GDM1 (cell line): ENCODE results near the gene CDH23.
"Not testable (repeated sequence)": the region's sequence is repeated elsewhere in the genome, so short reads cannot be mapped to it uniquely, and the experiment has no call there.

Experiments used
- DNase-seq: peaks from one replicate; lab custom pipeline; 2025; lab: John Stamatoyannopoulos, UW

Gene CDH23

DNA sequence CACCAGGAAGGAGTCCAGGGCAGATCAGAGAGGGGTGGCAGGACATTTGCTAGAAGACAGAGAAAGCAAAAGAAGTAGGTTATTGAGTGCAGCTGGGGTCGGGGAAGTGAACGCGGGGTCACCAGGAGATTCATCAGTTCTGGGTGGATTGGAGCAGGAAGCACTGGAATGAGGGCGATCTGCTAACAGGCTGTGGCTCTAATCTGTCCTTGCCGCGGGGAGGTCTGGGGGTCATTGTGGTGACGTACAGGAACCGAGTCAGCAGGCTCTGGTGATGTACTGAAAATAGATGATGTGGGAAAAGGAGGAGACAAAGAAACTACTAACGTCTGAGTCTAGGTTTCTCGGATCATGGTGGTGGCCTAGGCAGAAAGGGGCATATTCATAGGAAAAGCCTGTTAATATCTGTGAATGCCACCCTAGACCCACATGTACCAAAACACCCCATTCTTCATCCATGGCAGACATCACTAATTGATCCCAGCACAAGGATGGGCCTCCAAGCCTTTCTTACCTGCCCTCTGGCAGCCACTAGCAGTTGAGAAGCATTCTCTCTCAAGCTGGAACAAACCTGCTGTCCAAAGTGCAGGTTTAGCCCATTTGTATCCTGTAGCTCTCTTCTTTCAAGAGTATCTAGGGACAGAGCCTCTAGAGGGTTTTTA, 188.3 kb downstream of the CDH23 start:
- DNase-seq = no peak

DNA sequence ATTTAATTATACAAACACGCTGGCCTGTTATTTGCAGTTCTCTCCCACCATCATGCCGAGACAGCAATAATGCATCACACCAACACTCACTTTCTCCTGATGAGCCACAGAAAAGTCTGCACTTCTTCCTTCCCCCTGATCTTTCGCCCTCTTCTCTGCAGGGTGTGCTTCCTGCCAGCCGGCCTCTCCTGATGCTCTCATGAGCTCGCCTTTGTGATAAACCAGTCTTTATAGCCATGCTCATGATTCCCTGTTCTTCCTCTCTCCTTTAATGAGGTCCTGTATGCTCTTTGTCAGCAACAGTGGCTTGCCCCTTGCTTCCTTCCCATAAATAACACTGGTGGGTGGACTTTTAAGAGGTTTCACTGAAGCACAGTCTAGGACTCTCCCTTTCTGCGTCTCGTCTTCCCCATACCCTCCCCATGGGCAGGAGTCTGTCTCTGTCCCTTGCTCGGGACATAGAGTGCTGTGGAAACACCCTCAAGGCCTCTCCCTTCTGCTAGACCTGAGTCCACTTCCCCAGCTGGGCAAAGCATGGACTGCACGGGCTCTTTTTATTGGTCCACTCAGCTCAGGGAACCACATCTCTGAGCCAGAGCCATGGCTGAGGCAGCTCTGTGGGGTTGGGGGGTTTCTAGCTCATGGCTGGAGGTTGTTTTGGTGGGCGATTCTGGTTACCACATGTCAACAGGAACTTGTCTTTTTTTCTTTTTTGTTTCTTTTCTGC, 189.0 kb downstream of the CDH23 start:
- DNase-seq = no peak

DNA sequence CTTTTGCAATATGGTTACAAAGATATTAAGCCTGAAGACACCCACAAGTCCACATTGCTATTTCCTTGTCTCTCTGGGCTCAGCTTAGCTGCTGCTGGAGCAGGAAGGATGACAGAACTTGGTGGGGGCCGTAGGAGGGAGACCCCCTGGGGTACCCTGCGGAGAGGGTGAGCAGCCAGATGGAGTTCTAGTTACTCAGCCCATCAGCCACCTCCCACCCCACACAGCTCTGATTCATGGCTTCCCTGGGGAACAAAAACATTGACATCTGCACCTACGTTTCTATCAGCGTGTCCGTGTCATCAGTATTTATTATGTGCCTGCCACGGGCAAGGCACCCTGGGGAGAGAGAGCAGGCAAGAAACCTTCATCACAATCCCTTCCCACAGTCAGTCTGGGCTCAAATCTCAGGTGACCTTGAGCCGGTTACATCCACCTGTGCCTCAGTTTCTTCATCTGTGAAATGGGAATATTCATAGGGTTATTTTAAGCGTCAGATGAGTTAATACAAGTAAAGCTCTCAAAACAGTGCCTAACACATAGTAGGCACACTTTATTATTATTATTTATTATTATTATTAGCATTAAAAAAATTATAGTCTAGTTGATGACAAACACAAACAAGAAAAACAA, 191.3 kb downstream of the CDH23 start:
- DNase-seq = no peak

- DNase-seq = no peak
Observed at GRCh38 chr10:71588685-71589084, 192.0 kb downstream of the CDH23 start.

- DNase-seq = no peak
Observed at GRCh38 chr10:71589617-71590551, 193.2 kb downstream of the CDH23 start.

- DNase-seq = no peak
Observed at GRCh38 chr10:71590781-71591350, 194.1 kb downstream of the CDH23 start.

DNA sequence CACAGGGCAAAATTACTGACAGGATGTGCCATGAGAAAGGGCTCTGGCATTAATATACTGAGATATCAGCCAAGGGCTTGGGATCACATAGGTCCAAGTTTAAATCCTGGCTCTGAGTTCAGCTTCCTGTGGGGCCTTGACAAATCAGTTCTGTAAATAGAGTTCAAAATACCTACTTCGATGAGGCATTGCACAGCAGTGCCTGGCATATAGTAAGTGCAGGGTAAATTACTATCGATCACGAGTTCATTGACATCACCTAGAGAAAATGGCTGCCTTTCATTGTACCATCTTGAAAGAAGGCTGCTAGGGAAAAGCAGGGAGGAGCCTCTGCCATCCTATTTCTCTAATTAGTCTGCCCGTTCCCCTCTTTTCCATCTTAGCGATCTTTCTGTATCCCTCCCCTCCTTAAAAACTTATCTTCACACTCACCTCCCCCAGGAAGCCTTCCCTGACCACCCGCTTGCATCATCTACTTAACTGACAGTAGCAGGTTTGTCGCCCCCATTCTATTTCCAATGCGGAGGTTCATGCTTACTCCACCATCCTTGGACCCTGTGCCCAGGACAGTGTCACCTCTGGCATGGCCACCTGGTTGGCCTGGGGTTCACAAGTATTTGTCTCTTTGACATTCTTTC, 198.3 kb downstream of the CDH23 start:
- no peak for DNase-seq

GRCh38 chr10:71595649-71596048, 198.9 kb downstream of the CDH23 start:
- no peak for DNase-seq

DNA sequence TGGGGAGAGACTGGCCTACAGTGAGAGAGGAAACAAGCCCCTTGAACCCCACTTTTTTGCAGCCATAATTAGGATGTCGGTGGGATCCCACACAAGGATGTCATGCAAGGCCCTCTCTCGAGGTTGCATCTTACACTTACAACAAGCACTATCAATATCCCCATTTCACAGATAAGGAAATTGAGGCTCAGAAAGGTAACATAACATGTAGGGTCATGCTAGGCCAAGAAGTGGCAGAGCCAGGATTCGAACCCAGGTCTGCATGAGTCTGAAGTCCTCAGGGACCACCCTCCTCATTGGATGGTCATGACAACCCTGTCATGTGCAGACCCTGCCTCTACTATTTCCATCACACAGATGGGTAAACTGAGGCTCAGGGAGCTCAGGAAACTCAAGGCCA, 199.4 kb downstream of the CDH23 start:
- DNase-seq = no peak

DNA sequence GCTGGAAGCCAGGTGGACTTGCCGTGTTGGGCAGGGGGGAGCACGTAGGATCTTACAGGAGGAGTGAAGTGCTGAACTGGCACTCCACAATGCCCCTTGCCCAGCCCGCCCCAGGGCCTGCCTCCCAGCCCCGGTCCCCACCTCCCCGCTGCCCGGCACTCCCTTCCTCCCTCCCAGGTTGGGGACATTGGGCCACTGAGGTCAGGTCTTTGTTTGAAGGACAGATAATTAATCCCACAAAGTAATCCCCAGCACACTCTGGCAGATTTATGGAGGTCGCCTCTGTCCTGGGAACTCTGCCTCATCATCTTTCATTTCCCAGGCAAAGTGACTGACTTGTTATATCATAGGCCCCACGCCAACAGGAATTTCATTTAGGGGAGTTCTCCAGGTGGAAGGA, 200.0 kb downstream of the CDH23 start:
- no peak for DNase-seq

- DNase-seq = peak; percentile 59
Observed at GRCh38 chr10:71597821-71598498, 201.2 kb downstream of the CDH23 start.

- DNase-seq = no peak
Observed at GRCh38 chr10:71598621-71599055, 201.9 kb downstream of the CDH23 start.

DNA sequence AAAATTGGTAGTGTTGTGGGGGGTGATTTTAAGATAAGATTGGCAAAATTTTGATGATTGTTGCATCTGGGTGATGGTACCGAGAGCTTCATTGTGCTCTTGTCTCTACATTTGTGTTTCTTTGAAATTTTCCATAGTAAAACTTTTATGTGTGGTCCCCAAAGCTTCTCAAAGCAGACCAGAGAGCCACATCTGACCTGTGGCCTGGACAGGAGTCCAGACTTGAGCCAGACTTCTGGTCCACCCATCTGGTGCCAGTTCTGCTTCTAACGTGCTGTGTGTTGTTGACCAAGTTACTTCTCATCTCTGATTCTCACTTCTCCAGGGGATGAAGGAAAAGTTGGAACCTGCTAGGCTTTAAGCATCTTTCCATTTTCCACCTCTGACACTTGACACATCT, 202.8 kb downstream of the CDH23 start:
- no peak for DNase-seq

DNA sequence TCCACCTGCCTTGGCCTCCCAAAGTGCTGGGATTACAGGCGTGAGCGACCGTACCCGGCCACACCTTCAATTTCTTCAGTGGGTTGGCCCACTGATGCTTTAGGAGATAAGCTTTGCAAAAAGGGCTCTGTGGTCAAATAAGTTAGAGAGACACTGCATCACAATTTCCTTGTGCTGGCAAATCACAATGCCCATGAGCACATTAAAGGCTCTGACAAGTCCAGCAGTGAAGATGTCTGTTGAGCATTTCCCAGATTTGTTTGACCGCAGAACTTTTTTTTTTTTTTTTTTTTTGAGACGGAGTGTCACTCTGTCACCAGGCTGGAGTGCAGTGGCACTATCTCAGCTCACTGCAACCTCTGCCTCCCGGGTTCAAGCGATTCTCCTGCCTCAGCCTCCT, 203.5 kb downstream of the CDH23 start:
- not testable (repeated sequence) for DNase-seq

DNA sequence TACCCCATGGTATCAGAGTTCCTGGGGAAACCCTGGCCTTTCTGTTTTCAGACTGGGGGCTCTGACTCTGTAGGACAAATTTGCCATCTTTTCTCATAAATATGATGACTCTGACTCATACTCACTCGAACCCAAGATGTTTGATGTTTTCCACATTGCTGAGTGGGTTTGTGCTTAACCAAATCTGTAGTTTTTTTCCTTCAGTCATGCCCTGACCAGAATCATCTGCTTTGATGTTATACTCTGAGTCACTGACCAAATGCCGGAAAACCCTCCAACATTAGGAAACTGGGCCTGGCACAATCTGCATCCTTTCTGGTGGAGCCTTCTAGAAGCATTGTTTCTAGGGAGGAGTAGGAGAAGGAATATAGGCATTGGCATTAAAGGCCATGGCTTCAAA, 204.1 kb downstream of the CDH23 start:
- no peak for DNase-seq

GRCh38 chr10:71601273-71601672, 204.6 kb downstream of the CDH23 start:
- no peak for DNase-seq

GRCh38 chr10:71603150-71603549, 206.4 kb downstream of the CDH23 start:
- DNase-seq = no peak

DNA sequence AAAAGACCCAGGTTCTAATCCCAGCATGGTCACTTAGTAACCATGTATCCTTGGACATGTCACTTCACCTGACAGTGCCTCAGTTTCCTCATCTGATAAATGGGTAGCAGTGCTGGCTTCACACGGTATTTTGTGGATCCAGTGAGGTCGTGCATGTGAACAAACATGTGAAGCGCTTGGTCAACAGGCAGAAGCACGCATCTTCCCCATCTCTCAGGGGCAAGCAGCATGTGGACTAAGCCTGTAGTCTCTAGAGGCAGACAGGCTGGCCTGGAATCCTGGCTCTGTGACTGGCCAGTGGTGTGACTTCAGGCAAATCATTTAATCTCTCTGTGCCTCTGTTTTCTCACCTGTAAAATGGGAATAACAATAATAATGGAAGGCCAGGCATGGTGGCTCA, 207.0 kb downstream of the CDH23 start:
- DNase-seq = no peak

GRCh38 chr10:71604324-71605018, 207.8 kb downstream of the CDH23 start:
- no peak for DNase-seq
